A549 treated with GW870086 at 1 μM for 4 hours (cell line): ENCODE data around the gene SUN3. TPM values are rescaled to one million over a fixed set of nuclear protein-coding genes. Genes with fewer than 3 reads are reported as not detected.

ENCODE experiments used
- total RNA-seq: library from RNA; stranded (reverse); fragments of 200-300 nt; extraction: Qiagen RNA extraction; gene quantifications from 5 replicates; pipeline ENCODE4 v1.2.3, GENCODE V29; 2022; ENCODE audit warnings: low read depth

SUN3 gene, protein sequence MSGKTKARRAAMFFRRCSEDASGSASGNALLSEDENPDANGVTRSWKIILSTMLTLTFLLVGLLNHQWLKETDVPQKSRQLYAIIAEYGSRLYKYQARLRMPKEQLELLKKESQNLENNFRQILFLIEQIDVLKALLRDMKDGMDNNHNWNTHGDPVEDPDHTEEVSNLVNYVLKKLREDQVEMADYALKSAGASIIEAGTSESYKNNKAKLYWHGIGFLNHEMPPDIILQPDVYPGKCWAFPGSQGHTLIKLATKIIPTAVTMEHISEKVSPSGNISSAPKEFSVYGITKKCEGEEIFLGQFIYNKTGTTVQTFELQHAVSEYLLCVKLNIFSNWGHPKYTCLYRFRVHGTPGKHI
- not detected in 5 replicates for total RNA-seq

DNA sequence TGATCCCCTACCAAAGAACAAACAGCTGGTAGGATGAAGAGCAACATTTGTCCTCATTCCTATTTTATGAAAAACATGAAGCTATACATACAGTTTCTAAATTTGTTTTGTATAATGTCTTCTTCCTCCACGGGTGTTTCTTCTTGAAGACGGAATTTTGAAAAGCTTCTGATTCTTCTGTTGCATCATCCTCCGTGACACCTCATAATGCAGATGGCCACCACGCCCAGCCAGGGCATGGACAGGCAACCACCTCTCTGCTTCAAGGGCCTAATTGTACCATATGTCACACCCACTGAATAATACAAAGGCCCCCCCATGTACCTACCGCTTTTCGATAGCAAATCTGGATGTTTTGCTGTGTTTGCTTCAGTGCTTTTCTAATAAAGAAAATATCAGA, at the start of gene SUN3:
Gene SUN3 (minus strand): TSS at position 170 of the 400 bp plus-strand sequence. CDS start 169 bp downstream, at position 1.

DNA sequence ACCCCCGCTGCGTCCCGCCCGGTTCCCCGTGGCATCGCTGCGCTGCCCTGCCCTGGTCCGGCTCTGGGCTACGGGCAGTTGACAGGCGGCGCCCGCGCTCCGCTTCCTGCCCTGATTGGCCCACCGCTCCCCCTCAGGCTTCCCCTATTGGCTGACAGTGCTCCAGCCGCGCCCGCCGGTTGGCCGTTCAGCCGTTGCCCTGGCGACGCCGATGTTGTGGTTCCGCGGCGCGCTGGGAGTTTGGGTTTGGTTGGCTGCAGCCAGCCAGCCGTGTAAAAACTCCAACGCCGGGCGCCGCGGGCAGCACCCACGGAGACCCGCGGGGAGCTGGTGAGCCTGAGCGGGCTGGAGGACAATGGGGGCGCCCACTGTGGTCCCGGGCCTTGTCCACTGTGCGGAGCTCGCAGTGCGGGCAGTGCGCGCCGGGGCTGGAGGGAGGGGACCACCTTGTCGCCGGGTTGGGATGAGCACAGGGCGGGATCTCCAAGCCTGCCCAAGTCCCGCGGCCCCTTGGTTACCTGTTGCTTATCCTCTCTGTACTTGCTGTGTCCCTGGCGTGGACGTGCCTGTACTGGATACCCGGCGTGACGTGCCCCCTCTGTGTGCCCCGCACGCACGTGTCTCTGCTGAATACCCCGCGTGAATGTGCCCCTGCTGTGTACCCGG, 6.5 kb upstream of the SUN3 start, which contains the start of gene C7orf57:
Gene C7orf57 (plus strand): TSS at position 243 of the 666 bp plus-strand sequence. CDS start 766 bp downstream, outside the sequence.

DNA sequence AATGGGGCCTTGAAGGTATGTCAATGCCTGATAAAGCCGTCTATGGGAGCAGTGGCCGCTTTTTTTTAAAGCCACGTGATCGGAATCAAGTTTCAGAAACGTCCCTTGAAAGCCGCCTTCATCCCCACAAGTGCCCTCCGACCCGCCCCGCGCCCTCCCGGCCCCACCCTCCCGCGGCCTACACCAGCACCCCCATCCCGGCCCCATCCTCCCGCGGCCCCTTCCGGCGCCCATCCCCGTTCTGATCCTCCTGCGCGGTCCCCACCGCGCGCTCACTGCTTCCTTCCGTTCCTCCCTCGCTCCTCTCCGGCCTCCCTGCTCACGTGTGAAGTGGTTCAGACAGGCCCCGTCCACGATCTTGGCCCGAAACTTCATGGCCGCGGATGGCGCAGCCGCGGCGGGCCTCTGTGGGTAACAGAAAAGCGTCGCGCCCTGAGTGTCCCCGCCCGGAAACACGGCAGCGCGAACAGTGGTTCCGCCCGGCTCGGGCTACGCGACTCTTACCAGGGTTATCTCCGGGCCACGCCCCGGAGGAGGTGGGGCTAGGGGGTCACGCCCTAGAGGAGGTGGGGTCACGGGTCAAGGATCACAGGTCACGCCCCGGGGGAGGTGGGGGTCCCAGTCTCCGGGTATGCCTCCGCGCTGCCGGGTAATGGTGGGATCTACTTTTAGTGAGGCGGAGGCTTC, 49.6 kb downstream of the SUN3 start, which contains the start of gene HUS1:
Gene HUS1 (minus strand): TSS at position 471 of the 687 bp plus-strand sequence. CDS start 96 bp downstream, at position 375.

DNA sequence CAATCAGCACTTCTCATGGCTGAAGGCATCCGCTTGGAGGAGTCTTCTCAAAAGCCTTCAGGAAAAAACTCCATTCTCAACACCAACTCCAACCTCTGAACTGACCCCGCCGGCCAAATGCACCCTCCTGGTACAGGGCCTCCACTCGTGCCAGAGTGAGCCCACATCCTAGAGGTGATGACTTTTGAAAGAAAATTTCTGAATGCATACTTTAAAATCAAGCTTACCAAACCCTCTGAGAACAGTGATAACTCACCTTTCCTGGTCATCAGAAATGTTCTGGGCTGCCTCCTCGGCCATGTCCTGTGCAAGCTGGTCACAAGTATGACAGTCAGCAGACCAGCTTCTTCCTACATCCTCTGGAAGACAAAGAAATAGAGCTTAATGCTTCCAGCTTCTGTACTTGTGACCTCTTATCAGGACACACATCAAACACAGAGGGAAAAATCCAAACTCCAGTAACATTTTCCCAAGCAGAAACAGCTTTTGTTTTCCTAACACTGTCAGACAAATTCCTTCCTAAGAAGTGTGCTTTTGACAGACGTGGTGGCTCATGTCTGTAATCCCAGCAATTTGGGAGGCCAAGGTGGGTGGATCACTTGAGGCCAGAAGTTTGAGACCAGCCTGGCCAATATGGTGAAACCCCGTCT, 80.6 kb downstream of the SUN3 start, which contains the start of gene PKD1L1:
Gene PKD1L1 (minus strand): TSS at position 326 of the 650 bp plus-strand sequence. CDS start 26 bp downstream, at position 300.

Other genes starting within 250 kb of the SUN3 start
- 0.03 to 0.24 TPM (median 0.05 TPM) in 5 replicates for gene PKD1L1, start 80.6 kb downstream of the SUN3 start, total RNA-seq
- gene HUS1, start 49.5 kb downstream of the SUN3 start, total RNA-seq = 16.4 to 19.9 TPM (median 17.2 TPM) in 5 replicates
- gene C7orf57, start 6.4 kb upstream of the SUN3 start, total RNA-seq = 0.18 to 0.79 TPM (median 0.26 TPM) in 5 replicates
- 72.7 to 110 TPM (median 85.7 TPM) in 5 replicates for gene UPP1, start 60.2 kb upstream of the SUN3 start, total RNA-seq
- 0.02 to 0.09 TPM (median 0.06 TPM) in 5 replicates for gene ABCA13, start 142.4 kb upstream of the SUN3 start, total RNA-seq